NCI-H2227 (cell line): ENCODE data around the gene SERPINB6.
"Not testable (repeated sequence)": the region's sequence is repeated elsewhere in the genome, so short reads cannot be mapped to it uniquely, and the experiment has no call there.

Experiments
- DNase-seq: peaks from one replicate; lab custom pipeline; 2025; ENCODE audit not compliant: unreplicated experiment; lab: John Stamatoyannopoulos, UW

The SERPINB6 gene

GRCh38 chr6:2915150-2915549, 56.2 kb downstream of the SERPINB6 start:
- no peak for DNase-seq

- DNase-seq, result no peak
Measured at GRCh38 chr6:2914318-2914660, 57.1 kb downstream of the SERPINB6 start.

- no peak for DNase-seq
Measured at GRCh38 chr6:2913621-2914317, 57.6 kb downstream of the SERPINB6 start.

- DNase-seq, result no peak
Measured at GRCh38 chr6:2911171-2911570, 60.2 kb downstream of the SERPINB6 start.

GRCh38 chr6:2909718-2910117, 61.6 kb downstream of the SERPINB6 start:
- no peak for DNase-seq

GRCh38 chr6:2909051-2909606, 62.2 kb downstream of the SERPINB6 start:
- DNase-seq, result not testable (repeated sequence)

- peak; percentile 8 for DNase-seq
Measured at GRCh38 chr6:2908516-2908915, 62.9 kb downstream of the SERPINB6 start.

GRCh38 chr6:2903411-2904185, 67.8 kb downstream of the SERPINB6 start:
- DNase-seq, result not testable (repeated sequence)

- DNase-seq, result not testable (repeated sequence)
Measured at GRCh38 chr6:2901645-2902502, 69.5 kb downstream of the SERPINB6 start.

- DNase-seq, result no peak
Measured at GRCh38 chr6:2900821-2901644, 70.3 kb downstream of the SERPINB6 start.

GRCh38 chr6:2900221-2900807, 71.1 kb downstream of the SERPINB6 start:
- no peak for DNase-seq

- no peak for DNase-seq
Measured at GRCh38 chr6:2899596-2899995, 71.8 kb downstream of the SERPINB6 start.
